AG04449 (cell line): ENCODE data around the gene VPS16.
"Not testable (repeated sequence)": the region's sequence is repeated elsewhere in the genome, so short reads cannot be mapped to it uniquely, and the experiment has no call there.

ENCODE experiments used
- CTCF ChIA-PET: fragments of 350-600 bp; formaldehyde crosslinking; extraction: SDS; loops from one replicate; lab custom pipeline; 2021; ENCODE audit warnings: antibody characterized with exemption; lab: Yijun Ruan, JAX
- POLR2A ChIA-PET: fragments of 400-600, 350-600 bp; formaldehyde crosslinking; extraction: SDS; loops from one replicate; lab custom pipeline; 2020; ENCODE audit warnings: antibody characterized with exemption, inconsistent platforms; lab: Yijun Ruan, JAX
- DNase-seq: peaks from one replicate; pipeline ENCODE4 v3.0.0-alpha.2; 2010; ENCODE audit warnings: low read depth, low spot score
- H3K4me3 ChIP-seq: 2 replicates; pipeline ENCODE4 v1.5.1; 2011; ENCODE audit warnings: low read depth, mild to moderate bottlenecking, control low read depth, low read length
- CTCF ChIP-seq: IDR thresholded peaks from one replicate; pipeline ENCODE4 v1.5.1; 2011; ENCODE audit warnings: mild to moderate bottlenecking, moderate library complexity, low read length, control low read depth, inconsistent platforms; ENCODE audit not compliant: insufficient read depth; ENCODE audit errors: missing control alignments

Gene VPS16

GRCh38 chr20:2805689-2806350 lies 34.7 kb upstream of the VPS16 start:
- POLR2A ChIA-PET, result no interaction called here

DNA sequence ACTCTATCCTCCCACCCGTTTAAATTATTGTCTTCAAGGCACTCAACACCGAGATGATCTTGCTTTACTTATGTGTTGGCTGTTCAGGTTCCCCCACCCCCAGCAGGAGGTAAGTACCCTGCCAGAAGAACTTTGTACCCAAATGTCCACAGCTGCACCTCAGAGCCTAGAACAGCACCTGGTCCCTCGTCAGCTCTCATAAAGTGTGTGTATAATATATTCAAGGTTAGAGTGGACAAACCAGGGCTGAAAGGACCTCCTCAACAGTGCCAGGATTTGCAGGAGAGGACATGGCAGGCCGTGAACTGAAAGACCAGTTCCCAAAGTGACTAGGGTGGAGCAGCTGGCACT lies 34.2 kb upstream of the VPS16 start:
- ChIA-PET CTCF (interaction anchor here (1.0 kb wide), 1 partner anchor 46 kb away, joined by 3 read pairs; no protein-coding TSS in a partner anchor), POLR2A (no interaction called here)
- no peak for DNase-seq
- TF ChIP-seq CTCF, result no peak
- H3K4me3 ChIP-seq, result no peak overlapping the region

More at GRCh38 chr20:2805689-2806350, 34.7 kb upstream of the VPS16 start:
- TF ChIP-seq CTCF, result no peak
- CTCF ChIA-PET, result interaction anchor here (1.0 kb wide), 1 partner anchor 46 kb away, joined by 3 read pairs; no protein-coding TSS in a partner anchor
- no peak overlapping the region for H3K4me3 ChIP-seq
- no peak for DNase-seq

- no peak overlapping the region for H3K4me3 ChIP-seq
- ChIA-PET CTCF (no interaction called here), POLR2A (no interaction called here)
- no peak for DNase-seq
- TF ChIP-seq CTCF, result no peak
Observed at GRCh38 chr20:2807019-2807418, 33.5 kb upstream of the VPS16 start.

GRCh38 chr20:2807929-2808328 lies 32.6 kb upstream of the VPS16 start:
- DNase-seq, POLR2A ChIA-PET, H3K4me3 ChIP-seq, CTCF ChIA-PET: not testable (repeated sequence)

DNA sequence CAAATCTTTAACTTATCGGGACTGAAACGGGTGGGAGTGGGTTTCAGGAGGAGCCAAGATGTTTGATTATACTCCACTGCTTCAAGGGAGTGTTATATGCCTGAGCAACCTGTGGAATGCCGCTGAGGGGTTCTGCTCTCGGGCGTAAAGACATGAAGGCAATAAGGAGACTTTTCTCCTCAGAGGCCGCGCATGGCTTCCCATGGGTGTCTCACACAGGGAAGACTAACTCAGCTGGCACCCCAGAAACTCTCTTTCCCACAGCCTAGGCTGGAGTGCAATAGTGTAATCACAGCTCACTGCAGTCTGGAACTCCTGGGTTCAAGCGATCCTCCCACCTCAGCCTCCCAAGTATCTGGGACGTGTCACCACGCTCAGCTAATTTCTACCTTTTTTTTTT lies 30.9 kb upstream of the VPS16 start:
- CTCF ChIA-PET, result no interaction called here
- POLR2A ChIA-PET, result no interaction called here

DNA sequence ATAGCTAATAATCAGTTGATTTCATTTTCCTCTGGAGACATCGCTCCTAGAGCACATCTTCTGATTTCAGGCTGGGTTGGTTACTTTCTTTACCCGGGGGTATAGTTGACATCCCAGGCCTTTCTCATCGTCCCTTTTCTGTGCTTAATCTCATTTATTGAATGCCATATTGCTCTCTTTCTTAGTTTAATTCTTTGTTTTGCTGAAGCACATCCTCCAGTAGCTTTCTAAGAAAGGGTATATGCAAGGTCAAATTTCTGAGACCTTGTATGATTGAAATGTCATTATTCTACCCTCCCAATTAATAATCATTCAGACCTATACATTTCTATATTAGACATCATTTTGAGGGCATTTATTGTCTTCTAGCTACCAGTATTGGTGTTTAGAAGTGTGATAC lies 28.4 kb upstream of the VPS16 start:
- no peak for TF ChIP-seq CTCF
- CTCF ChIA-PET, result interaction anchor here (0.6 to 0.9 kb wide), 2 partner anchors 24 to 189 kb away, joined by 3 read pairs; no protein-coding TSS in a partner anchor
- POLR2A ChIA-PET, result no interaction called here
- no peak for DNase-seq
- H3K4me3 ChIP-seq, result no peak overlapping the region

More for the DNA sequence above, 30.9 kb upstream of the VPS16 start:
- no peak overlapping the region for H3K4me3 ChIP-seq
- no peak for TF ChIP-seq CTCF
- no peak for DNase-seq

DNA sequence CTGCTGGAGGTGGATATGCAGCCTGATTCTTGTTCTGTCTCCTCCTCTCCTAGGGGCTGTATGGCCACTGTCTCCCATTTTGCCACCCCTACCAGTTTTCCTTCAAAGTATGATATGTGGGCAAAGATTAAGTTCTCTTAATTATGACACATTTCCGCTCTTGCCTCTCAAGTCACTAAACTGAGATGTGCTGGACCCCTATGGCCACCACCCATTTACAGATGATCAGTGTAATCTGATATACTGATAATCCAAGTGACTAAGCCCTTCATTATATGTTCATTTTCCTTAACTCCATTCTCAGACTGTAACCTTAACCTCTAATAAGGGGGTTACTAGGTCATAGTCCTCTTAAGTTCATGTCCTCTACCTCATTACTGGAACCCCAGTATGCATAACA lies 26.5 kb upstream of the VPS16 start:
- ChIA-PET POLR2A (interaction anchor here (0.6 to 0.8 kb wide), 3 partner anchors 15 to 162 kb away, joined by 3 read pairs; partner anchors contain the start of genes NOP56, PCED1A and VPS16), CTCF (interaction anchor here (1.2 to 1.4 kb wide), 2 partner anchors 13 to 38 kb away, joined by 4 read pairs; no protein-coding TSS in a partner anchor)
- no peak for TF ChIP-seq CTCF
- DNase-seq, result no peak
- H3K4me3 ChIP-seq, result no peak overlapping the region
